Neural cell (in vitro differentiated cells): Measurements from ENCODE around the gene REPIN1. TPM values are rescaled to one million over a fixed set of nuclear protein-coding genes. Genes with fewer than 3 reads are reported as not detected.

Source experiments
- H2AFZ ChIP-seq: fragments of 200-600, 300-800 bp; sonication (generic), shearing (Covaris generic); 2 replicates; pipeline ENCODE4 v1.6.0; 2014; ENCODE audit warnings: low read depth, mild to moderate bottlenecking, antibody characterized with exemption, low read length, moderate library complexity
- H3F3A ChIP-seq: fragments of 200-600 bp; shearing (Covaris generic); 2 replicates; pipeline ENCODE4 v1.6.1; 2016; ENCODE audit warnings: mild to moderate bottlenecking, moderate library complexity, mixed read lengths, antibody characterized with exemption, low read length; ENCODE audit not compliant: insufficient read depth, poor library complexity, severe bottlenecking
- H3K27ac ChIP-seq: fragments of 200-600, 300-800 bp; sonication (generic), shearing (Covaris generic); 2 replicates; pipeline ENCODE4 v1.5.1; 2014; ENCODE audit warnings: mild to moderate bottlenecking, low read length, moderate library complexity
- H3K27me3 ChIP-seq: fragments of 300-800, 200-600 bp; sonication (generic), shearing (Covaris generic); 2 replicates; pipeline ENCODE4 v1.6.0; 2014; ENCODE audit warnings: mild to moderate bottlenecking, low read depth, low read length, moderate library complexity; ENCODE audit not compliant: insufficient read depth
- H3K36me3 ChIP-seq: fragments of 300-800, 200-600 bp; sonication (generic), shearing (Covaris generic); 2 replicates; pipeline ENCODE4 v1.5.1; 2014; ENCODE audit warnings: mild to moderate bottlenecking, antibody characterized with exemption, low read length, moderate library complexity; ENCODE audit not compliant: insufficient read depth
- H3K4me2 ChIP-seq: fragments of 300-800, 200-600 bp; sonication (generic), shearing (Covaris generic); 2 replicates; pipeline ENCODE4 v1.6.0; 2014; ENCODE audit warnings: mild to moderate bottlenecking, low read length
- H3K4me3 ChIP-seq: fragments of 300-800, 200-600 bp; sonication (generic), shearing (Covaris generic); 2 replicates; pipeline ENCODE4 v1.5.1; 2014; ENCODE audit warnings: mild to moderate bottlenecking, low read length, moderate library complexity
- H3K79me2 ChIP-seq: fragments of 200-600 bp; shearing (Covaris generic); replicated peaks from 2 replicates; pipeline ENCODE4 v1.6.0; 2014; ENCODE audit warnings: mild to moderate bottlenecking, low read length, moderate library complexity; ENCODE audit not compliant: insufficient read depth
- H3K9ac ChIP-seq: fragments of 300-800, 200-600 bp; sonication (generic), shearing (Covaris generic); 2 replicates; pipeline ENCODE4 v1.6.1; 2016; ENCODE audit warnings: mild to moderate bottlenecking, low read length, mixed read lengths
- H3K9me2 ChIP-seq: fragments of 200-600 bp; shearing (Covaris generic); 2 replicates; pipeline ENCODE4 v1.6.1; 2016; ENCODE audit warnings: mild to moderate bottlenecking, low read length, mixed read lengths; ENCODE audit not compliant: insufficient read depth
- H3K9me3 ChIP-seq: fragments of 200-600, 300-800 bp; sonication (generic), shearing (Covaris generic); 2 replicates; pipeline ENCODE4 v1.6.1; 2016; ENCODE audit warnings: mild to moderate bottlenecking, mixed run types, low read length, moderate library complexity, mixed read lengths
- H4K20me1 ChIP-seq: fragments of 200-600 bp; shearing (Covaris generic); 2 replicates; pipeline ENCODE4 v1.6.1; 2016; ENCODE audit warnings: mild to moderate bottlenecking, mixed run types; ENCODE audit not compliant: insufficient read depth
- CTCF ChIP-seq: fragments of 450-650 bp; IDR thresholded peaks from 2 replicates; pipeline ENCODE4 v1.5.1; 2014; ENCODE audit warnings: antibody characterized with exemption, mild to moderate bottlenecking, moderate library complexity; ENCODE audit not compliant: poor library complexity, severe bottlenecking
- EP300 ChIP-seq: fragments of 450-650 bp; conservative IDR thresholded peaks from 2 replicates; pipeline ENCODE4 v1.6.1; 2014; ENCODE audit warnings: antibody characterized with exemption, mild to moderate bottlenecking, moderate library complexity; ENCODE audit not compliant: poor library complexity, severe bottlenecking
- EZH2 ChIP-seq: fragments of 200-600, 300-800 bp; shearing (Covaris generic), sonication (generic); IDR thresholded peaks from 2 replicates; pipeline ENCODE4 v1.6.1; 2014; ENCODE audit warnings: antibody characterized with exemption, low read length, borderline replicate concordance, mild to moderate bottlenecking; ENCODE audit not compliant: insufficient read depth, poor library complexity, severe bottlenecking
- MXI1 ChIP-seq: fragments of 450-650 bp; conservative IDR thresholded peaks from 2 replicates; pipeline ENCODE4 v1.6.1; 2014; ENCODE audit warnings: antibody characterized with exemption, mild to moderate bottlenecking; ENCODE audit not compliant: poor library complexity, severe bottlenecking
- POLR2AphosphoS5 ChIP-seq: IDR thresholded peaks from 2 replicates; pipeline ENCODE4 v1.6.1; 2012
- RAD21 ChIP-seq: fragments of 450-650 bp; conservative IDR thresholded peaks from 2 replicates; pipeline ENCODE4 v1.6.1; 2014; ENCODE audit warnings: antibody characterized with exemption, mild to moderate bottlenecking, moderate library complexity
- REST ChIP-seq: IDR thresholded peaks from 2 replicates; pipeline ENCODE4 v1.6.1; 2012; ENCODE audit warnings: borderline replicate concordance
- SMC3 ChIP-seq: fragments of 450-650 bp; conservative IDR thresholded peaks from 2 replicates; pipeline ENCODE4 v1.6.1; 2014; ENCODE audit warnings: antibody characterized with exemption, mild to moderate bottlenecking, moderate library complexity; ENCODE audit not compliant: poor library complexity
- TAF1 ChIP-seq: IDR thresholded peaks from 2 replicates; pipeline ENCODE4 v1.6.1; 2012; ENCODE audit warnings: low read depth
- polyA plus RNA-seq: library from polyadenylated mRNA; depleted of rRNA; stranded (reverse); fragments of >200 nt; gene quantifications from 2 replicates; pipeline ENCODE4 v1.2.3, GENCODE V29; 2014

Gene REPIN1
- polyA plus RNA-seq, 1 donor from 2014 or later: 95.5 TPM

- H4K20me1 ChIP-seq: no peaks in the 10 kb centered on the region
- H3K9me3 ChIP-seq: no peaks in the 10 kb centered on the region
- no peaks in the 10 kb centered on the region for H3F3A ChIP-seq
- H2AFZ ChIP-seq: no peak overlapping the region
- H3K27me3 ChIP-seq: no peaks in the 10 kb centered on the region
- no peak for TF ChIP-seq REST
- TF ChIP-seq CTCF: no peak
- TF ChIP-seq MXI1: no peak
- TF ChIP-seq SMC3: no peak
- no peak for TF ChIP-seq POLR2AphosphoS5
- no peak for TF ChIP-seq EP300
- no peak for TF ChIP-seq TAF1
- no peak for TF ChIP-seq EZH2
- TF ChIP-seq RAD21: no peak
- no peak overlapping the region for H3K4me3 ChIP-seq
- H3K9ac ChIP-seq: no peak overlapping the region
- no peaks in the 10 kb centered on the region for H3K79me2 ChIP-seq
- H3K4me2 ChIP-seq: no peak overlapping the region
- no peaks in the 10 kb centered on the region for H3K9me2 ChIP-seq
- no peaks in the 10 kb centered on the region for H3K36me3 ChIP-seq
- no peak overlapping the region for H3K27ac ChIP-seq
Observed at GRCh38 chr7:150412016-150412415, 43.4 kb downstream of the REPIN1 start.

GRCh38 chr7:150412518-150413488 is 44.2 kb downstream of the REPIN1 start:
- Histone ChIP-seq H3K27me3 (no peaks in the 10 kb centered on the region), H3K27ac (no peak overlapping the region), H4K20me1 (no peaks in the 10 kb centered on the region), H3K36me3 (no peaks in the 10 kb centered on the region), H3K9ac (no peak overlapping the region), H3K4me2 (no peak overlapping the region), H3F3A (no peaks in the 10 kb centered on the region), H3K79me2 (no peaks in the 10 kb centered on the region), H3K4me3 (no peak overlapping the region), H3K9me2 (no peaks in the 10 kb centered on the region), H3K9me3 (no peaks in the 10 kb centered on the region), H2AFZ (no peak overlapping the region)
- TF ChIP-seq EZH2 (no peak), RAD21 (no peak), CTCF (no peak), EP300 (no peak), POLR2AphosphoS5 (no peak), MXI1 (no peak), SMC3 (no peak)
